Measurements from ENCODE around the gene PRSS48.

GRCh38 chr4:151329217-151330007 is 52.5 kb downstream of the PRSS48 start:
- TF ChIP-seq CTCF (IDR thresholded peaks at IDR 0.05; ENCODE audit: insufficient read depth, low read depth, low read length) (no peak), EZH2 (IDR thresholded peaks at IDR 0.05; ENCODE audit: insufficient read depth, low read length) (no peak)
